ENCODE measurements around the gene CCDC183.
"Not testable (repeated sequence)": the region's sequence is repeated elsewhere in the genome, so short reads cannot be mapped to it uniquely, and the experiment has no call there.

The CCDC183 gene

GRCh38 chr9:136799854-136800657 lies 3.9 kb downstream of the CCDC183 start:
- DNase-seq, result peak in 38 of 56 donors; percentile 19 to 86 (median 59)

- no peak for DNase-seq
These were observed 6.2 kb downstream of the CCDC183 start for GRCh38 chr9:136802321-136802720.

GRCh38 chr9:136803009-136803550 lies 6.9 kb downstream of the CCDC183 start:
- not testable (repeated sequence) for DNase-seq

- DNase-seq, result no peak
These were observed 7.7 kb downstream of the CCDC183 start for GRCh38 chr9:136803551-136804508.

- no peak for DNase-seq
These were observed 8.5 kb downstream of the CCDC183 start for GRCh38 chr9:136804509-136805206.

GRCh38 chr9:136805207-136805740 lies 9.1 kb downstream of the CCDC183 start:
- no peak for DNase-seq

GRCh38 chr9:136806067-136806466 lies 9.9 kb downstream of the CCDC183 start:
- DNase-seq, result no peak

GRCh38 chr9:136806631-136807201 lies 10.6 kb downstream of the CCDC183 start:
- DNase-seq, result no peak

GRCh38 chr9:136807281-136808074 lies 11.3 kb downstream of the CCDC183 start, which contains the start of gene RABL6:
Gene RABL6 (plus strand): TSS chr9:136807948. CDS start chr9:136808197, 249 bp downstream.
- peak in 47 of 56 donors; percentile 22 to 85 (median 61) for DNase-seq

- peak in 11 of 56 donors; percentile 20 to 72 (median 59) for DNase-seq
These were observed 12.1 kb downstream of the CCDC183 start for GRCh38 chr9:136808075-136808805.

GRCh38 chr9:136808806-136809158 lies 12.6 kb downstream of the CCDC183 start:
- no peak for DNase-seq

GRCh38 chr9:136814725-136815421 lies 18.7 kb downstream of the CCDC183 start:
- no peak for DNase-seq

GRCh38 chr9:136815422-136815782 lies 19.3 kb downstream of the CCDC183 start:
- DNase-seq, result no peak

- DNase-seq, result peak in 3 of 56 donors; percentile 12 to 20 (median 16)
These were observed 25.1 kb downstream of the CCDC183 start for GRCh38 chr9:136820971-136821825.

GRCh38 chr9:136821826-136822544 lies 25.8 kb downstream of the CCDC183 start:
- DNase-seq, result no peak

All from amygdala (tissue), 56 donors.